Stimulated activated CD8-positive, alpha-beta memory T cell treated with anti-CD3 and anti-CD28 coated beads, Interleukin-4, amount 100 ng/mL, for 1 hour (primary cell): ENCODE measurements around the gene SAMD10.
A peak's percentile ranks its signal among the peaks of the same experiment; 100 is the strongest.
"Not testable (repeated sequence)": the region's sequence is repeated elsewhere in the genome, so short reads cannot be mapped to it uniquely, and the experiment has no call there.

Experiments used
- DNase-seq, 2 donors: peaks; one replicate each; pipeline ENCODE4 v3.0.0-alpha.2; 2020; ENCODE audit warnings: low read depth in 2 of 2, low spot score in 1 of 2

Gene SAMD10

DNA sequence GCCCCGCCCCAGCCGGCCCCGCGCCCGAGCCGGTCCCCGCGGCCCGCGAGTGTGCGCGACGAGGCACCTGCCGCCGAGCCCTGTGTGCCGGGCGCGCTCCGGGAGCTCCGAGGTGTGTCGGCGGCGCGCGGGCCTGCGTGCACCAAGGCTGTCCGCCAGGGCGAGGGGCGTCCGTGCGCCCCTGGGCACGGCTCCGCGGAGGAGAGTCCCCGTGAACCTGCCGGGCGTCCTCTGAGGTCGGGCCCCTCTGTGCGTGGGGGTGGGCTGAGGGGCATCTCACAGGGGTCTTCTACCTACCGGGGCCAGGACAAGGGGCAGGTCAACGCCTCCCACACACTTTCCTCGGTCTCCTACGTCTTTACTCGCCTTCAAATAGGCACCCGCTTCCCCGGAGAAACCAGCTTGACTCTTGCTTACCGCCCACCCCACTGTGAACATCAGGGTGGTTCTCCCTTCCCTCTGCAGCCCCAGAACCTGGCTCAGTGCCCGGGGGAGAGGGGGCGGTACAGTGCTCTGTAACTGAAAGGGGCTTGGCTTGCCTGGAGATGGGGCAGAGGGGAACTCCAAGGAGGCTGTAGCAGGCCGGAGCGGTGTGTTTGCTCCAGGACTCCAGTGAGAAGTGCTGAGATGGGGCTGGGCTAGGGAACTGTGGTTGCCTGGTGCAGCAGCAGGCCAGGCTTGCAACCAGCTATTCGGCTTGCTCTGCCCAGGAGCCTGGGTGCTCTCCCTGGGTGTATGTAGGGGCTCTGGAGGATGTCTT, at the start of gene SAMD10:
Gene SAMD10 (minus strand): TSS at position 86 of the 760 bp plus-strand sequence. CDS start 175 bp downstream, outside the sequence.
- DNase-seq: peak in 1 of 2 donors; percentile 49

DNA sequence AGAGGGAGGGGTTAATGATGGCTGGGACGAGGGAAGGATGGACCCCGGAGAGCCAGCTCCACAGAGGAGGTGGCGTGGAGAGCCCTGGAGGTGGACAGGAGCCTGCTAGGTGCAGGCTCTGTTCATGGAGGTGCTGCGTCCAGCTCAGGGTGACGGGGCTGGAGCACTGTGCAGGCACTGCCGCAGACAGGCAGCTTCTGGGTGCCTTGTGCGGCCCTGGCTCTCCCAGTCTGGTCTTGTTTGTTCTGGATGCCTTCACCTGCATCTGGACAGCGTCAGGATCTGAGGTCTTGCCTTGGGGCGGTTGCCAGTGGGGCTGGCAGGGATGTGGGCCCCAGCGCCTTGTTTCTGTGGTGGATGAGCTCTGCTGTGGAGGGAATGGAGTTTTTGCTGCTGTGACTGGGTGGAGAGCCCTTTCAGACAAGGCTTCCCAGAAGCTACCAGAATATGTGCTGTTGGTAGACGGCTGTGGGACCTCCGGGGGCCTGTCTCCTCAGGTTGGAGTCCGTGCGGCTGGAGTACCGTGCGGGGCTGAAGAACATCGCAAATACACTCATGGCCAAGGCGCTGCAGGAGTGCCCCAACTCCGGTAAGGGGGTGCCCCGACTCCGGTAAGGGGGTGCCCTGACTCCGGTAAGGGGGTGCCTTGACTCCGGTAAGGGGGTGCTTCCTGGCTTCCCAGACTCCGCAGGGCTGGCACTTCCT, 48.7 kb upstream of the SAMD10 start:
- no peak for DNase-seq

DNA sequence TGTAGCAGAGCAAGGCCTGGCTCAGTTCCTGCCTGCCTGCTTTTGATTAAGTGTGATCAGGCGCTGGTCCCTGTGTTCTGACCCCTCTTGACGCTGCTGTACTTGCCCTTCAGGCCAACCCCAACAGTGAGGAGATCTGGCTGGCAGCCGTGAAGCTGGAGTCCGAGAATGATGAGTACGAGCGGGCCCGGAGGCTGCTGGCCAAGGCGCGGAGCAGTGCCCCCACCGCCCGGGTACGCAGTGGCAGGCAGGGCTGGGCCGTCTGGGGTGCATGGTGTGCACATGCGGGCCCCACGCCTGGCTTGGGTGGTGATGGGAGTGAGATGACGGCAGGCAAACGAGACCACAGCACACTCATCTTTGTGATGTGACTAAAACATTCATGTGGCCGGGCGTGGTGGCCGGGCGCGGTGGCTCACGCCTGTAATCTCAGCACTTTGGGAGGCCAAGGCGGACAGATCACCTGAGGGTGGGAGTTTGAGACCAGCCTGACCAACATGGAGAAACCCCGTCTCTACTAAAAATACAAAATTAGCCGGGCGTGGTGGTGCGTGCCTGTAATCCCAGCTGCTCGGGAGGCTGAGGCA, 46.5 kb upstream of the SAMD10 start:
- DNase-seq: no peak

DNA sequence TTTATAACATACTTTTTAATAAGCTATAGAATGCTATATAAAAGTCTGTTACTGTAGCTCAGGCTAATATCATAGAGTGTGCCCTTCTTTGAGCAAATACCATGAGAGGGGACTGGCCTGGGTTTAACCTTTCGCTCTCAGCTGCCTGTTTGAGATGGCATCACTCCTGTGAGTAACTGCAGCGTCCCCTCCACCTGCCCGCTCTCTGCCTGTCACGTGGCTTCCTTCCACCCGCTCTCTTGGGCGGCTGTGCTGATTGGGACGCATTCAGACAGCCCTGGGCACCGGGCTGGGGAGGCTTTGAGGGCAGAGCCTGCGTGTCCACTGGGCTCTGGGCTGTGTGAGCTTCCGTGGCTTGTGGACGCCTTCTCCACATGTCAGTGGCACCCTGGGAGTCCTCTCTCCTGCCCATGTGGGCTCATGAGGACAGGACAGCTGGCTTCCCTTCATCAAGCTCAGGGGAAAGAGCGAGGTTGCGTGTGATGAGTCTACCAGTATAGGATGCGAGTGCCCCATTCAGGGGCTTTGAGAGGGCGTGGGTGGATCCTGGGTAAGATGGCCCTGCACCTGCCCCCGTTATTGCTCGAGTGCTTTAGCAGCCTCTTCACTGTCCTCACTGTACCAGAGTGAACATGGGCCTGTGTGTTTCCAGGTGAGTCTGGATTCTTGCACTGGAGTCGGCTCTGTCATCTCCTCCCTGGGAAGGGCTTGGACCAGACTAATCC, 45.8 kb upstream of the SAMD10 start:
- no peak for DNase-seq

GRCh38 chr20:64024141-64024990, 44.9 kb upstream of the SAMD10 start:
- no peak for DNase-seq

DNA sequence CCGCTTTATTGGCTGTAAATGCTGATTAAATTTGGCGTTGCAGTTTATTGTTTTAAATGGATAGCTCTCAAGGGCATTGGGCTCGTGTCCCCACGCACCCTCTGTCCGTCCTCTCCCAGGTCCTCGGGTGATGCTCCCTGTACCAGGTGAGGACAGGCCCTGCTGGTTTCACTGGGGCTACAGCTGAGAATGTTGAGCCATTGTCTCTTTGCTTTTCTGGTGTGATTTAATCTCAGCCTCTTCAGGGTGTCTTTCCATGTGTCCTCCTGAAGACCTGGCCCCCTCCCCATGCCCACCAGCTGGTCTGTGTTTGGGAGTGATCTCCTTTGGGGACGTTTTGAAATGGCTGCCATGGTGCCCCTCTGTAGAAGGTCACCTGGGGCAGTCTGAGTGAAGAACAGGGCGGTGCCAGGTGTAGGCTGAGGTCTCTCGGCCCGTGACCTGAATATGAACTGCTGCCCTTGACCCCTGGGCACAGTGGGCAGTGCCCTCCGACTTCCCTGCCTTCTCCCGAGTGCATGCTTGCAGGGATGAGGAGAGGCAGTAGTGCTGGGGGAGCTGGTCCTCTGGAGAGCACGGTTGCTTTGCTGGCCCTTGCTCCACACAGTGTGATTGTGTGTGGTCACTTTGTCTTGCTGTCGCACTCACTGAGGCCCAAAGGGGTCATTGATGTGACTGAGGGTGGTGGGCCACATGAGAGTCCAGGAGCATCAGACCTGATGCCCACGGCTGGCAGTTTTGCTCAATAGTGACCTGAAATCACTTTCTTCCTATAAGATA, 44.1 kb upstream of the SAMD10 start:
- DNase-seq: no peak

- DNase-seq: no peak
Measured at GRCh38 chr20:64022671-64023360, 43.4 kb upstream of the SAMD10 start.

GRCh38 chr20:64021124-64021975, 41.9 kb upstream of the SAMD10 start:
- no peak for DNase-seq

DNA sequence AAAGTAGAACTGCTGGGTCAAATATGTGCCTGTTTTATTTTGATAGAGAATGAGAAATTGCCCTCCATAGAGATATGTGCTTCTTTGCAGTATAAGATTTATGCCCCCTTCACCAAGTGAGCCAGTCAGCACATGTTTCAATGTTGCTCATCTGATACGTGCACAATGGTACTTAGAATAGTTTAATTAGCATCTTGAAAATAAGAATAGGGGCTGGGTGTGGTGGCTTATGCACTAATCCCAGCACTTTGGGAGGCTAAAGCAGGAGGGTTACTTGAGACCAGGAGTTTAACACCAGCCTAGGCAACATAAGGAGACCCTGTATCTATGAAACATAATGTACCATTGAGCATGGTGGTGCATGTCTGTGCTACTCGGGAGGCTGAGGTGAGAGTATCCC, 36.2 kb upstream of the SAMD10 start:
- DNase-seq: no peak

DNA sequence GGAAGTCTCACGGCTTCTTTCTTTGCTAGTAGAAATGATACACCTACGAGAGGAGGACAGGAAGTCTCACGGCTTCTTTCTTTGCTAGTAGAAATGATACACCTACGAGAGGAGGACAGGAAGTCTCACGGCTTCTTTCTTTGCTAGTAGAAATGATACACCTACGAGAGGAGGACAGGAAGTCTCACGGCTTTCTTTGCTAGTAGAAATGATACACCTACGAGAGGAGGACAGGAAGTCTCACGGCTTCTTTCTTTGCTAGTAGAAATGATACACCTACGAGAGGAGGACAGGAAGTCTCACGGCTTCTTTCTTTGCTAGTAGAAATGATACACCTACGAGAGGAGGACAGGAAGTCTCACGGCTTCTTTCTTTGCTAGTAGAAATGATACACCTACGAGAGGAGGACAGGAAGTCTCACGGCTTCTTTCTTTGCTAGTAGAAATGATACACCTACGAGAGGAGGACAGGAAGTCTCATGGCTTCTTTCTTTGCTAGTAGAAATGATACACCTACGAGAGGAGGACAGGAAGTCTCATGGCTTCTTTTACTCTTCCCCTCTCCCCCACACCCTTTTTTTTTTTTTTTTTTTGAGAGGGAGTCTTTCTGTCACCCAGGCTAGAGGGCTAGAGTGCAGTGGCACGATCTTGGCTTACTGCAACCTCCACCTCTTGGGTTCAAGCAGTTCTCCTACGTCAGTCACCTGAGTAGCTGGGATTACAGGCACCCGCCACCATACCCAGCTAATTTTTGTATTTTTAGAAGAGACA, 33.1 kb upstream of the SAMD10 start:
- not testable (repeated sequence) for DNase-seq

DNA sequence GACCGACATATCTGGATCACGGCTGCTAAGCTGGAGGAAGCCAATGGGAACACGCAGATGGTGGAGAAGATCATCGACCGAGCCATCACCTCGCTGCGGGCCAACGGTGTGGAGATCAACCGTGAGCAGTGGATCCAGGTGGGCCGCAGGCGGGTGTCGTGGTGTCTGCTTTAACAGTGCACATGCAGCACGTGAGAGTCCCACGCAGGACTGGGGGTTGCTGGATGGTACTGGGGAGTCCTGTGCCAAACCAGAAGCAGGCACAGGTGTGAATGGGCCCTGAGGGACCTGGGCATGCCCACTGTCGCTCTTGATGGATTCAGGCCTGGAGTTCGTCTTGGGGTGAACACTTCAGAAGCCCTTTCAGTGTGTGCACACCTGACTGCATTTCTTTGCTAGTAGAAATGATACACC, 31.9 kb upstream of the SAMD10 start:
- DNase-seq: no peak

DNA sequence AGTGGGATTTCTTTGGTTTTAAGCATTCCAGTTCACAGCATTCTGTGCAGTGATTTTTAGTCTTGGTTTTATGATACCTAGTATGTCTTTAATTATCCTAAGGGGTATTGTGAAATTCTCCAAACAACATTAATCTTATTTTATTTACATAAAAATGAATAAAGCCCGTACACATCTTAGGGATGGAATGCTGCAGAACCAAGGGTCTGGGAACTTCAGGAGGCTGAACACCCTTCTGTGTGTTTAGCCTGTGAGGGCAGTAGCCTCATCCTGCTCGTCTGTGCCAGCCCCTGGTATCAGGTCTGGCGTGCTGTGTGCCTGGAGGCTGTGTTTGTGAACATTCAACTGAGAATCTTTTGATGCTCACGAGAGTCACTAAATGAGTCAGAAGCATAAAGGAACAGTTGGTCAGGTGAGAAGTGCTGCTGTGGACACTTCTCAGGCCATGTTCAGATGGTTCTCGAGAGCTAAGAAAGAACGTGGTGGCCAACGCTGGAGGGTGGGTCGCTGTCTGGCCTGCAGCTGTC, 31.3 kb upstream of the SAMD10 start:
- no peak for DNase-seq

DNA sequence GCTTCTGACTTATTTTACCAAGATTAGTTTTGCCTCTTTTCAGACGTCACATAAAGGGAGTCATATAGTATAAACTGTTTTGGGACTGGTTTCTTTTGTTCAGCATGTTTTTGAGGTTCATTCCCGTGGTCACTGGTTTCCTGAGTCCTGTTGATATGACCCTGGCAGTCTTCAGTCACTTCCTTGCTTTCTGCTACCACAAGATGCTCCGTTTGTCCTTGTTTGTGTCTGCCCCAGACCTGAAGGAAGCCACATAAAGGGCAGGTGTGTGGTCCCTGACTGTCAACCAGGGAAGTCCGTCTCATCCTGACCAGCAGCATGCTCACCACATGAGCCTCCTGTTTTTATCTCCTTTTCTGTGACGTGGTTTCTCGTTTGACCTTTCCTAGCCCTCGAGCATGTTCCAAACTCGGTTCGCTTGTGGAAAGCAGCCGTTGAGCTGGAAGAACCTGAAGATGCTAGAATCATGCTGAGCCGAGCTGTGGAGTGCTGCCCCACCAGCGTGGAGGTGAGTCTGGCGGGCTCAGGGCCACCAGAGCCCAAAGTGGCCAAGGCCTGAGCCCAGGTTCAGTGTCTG, 30.5 kb upstream of the SAMD10 start:
- DNase-seq: no peak

DNA sequence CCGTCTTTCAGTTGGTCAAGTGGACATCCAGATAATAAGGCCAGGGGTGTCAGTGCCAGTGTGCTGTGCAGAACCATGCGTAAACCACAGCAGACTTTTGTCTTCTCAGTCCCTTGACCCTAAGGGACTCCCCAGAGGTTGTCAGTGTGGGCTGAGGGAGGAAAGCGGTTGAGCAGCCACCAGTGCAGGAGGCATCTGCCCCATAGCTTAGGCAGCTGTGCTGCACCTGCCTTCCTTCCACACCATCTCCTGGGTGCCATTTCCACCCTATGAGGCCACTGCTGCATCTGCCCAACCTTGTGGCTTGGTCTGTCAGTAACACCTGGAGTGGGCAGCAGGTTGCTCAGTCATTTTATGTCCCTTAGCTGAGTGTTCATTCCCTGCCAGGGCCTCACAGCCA, 27.5 kb upstream of the SAMD10 start:
- no peak for DNase-seq

GRCh38 chr20:64006490-64006889, 27.0 kb upstream of the SAMD10 start:
- no peak for DNase-seq

- DNase-seq: no peak
Measured at GRCh38 chr20:64005394-64005793, 26.0 kb upstream of the SAMD10 start.
